CD14-positive monocyte (primary cell): ENCODE measurements around the gene PRTN3. TPM values are rescaled to one million over a fixed set of nuclear protein-coding genes. Genes with fewer than 3 reads are reported as not detected.

Experiments
- DNase-seq, 3 donors: peaks; one replicate each; pipeline ENCODE4 v3.0.0-alpha.2; 2011 to 2022
- H2AFZ ChIP-seq: 2 replicates; pipeline ENCODE4 v1.6.0; 2012; ENCODE audit warnings: mild to moderate bottlenecking, low read depth, low read length, inconsistent platforms; ENCODE audit not compliant: insufficient read depth, poor library complexity, severe bottlenecking
- H3K27ac ChIP-seq, 2 donors: 1 replicate in 1 of 2; 2 replicates in 1 of 2; pipeline ENCODE4 v1.5.1; 2012 to 2013; ENCODE audit warnings: low read length in 2 of 2, control low read depth in 1 of 2, inconsistent platforms in 1 of 2, low read depth in 1 of 2, mild to moderate bottlenecking in 1 of 2
- H3K27me3 ChIP-seq, 2 donors: one replicate each; pipeline versions ENCODE4 v1.6.0 to v1.6.1; 2011 to 2013; ENCODE audit warnings: low read length in 2 of 2; ENCODE audit not compliant: control insufficient read depth in 2 of 2, insufficient read depth in 2 of 2
- H3K36me3 ChIP-seq, 2 donors: replicated peaks in 1 of 2; 1 replicate in 1 of 2; 2 replicates in 1 of 2; pipeline versions ENCODE4 v1.5.1 to v1.6.1; 2012 to 2013; ENCODE audit warnings: low read length in 2 of 2, control low read depth in 1 of 2, inconsistent platforms in 1 of 2, mild to moderate bottlenecking in 1 of 2; ENCODE audit not compliant: insufficient read depth in 2 of 2, control insufficient read depth in 1 of 2
- H3K4me1 ChIP-seq, 2 donors: 1 replicate in 1 of 2; 2 replicates in 1 of 2; pipeline versions ENCODE4 v1.5.1 to v1.6.1; 2012 to 2013; ENCODE audit warnings: low read length in 2 of 2, control low read depth in 1 of 2, inconsistent platforms in 1 of 2, mild to moderate bottlenecking in 1 of 2, moderate library complexity in 1 of 2; ENCODE audit not compliant: insufficient read depth in 2 of 2, control insufficient read depth in 1 of 2
- H3K4me2 ChIP-seq: replicated peaks from 2 replicates; pipeline ENCODE3; 2012; ENCODE audit warnings: low read length, moderate library complexity, mild to moderate bottlenecking; ENCODE audit not compliant: poor library complexity, severe bottlenecking; ENCODE audit errors: extremely low read depth
- H3K4me3 ChIP-seq, 3 experiments: fragments of 200-600 bp in 1 of 3; sonication (generic) in 1 of 3; replicated peaks in 1 of 3; 1 replicate in 2 of 3; 2 replicates in 1 of 3; pipeline ENCODE4 v1.5.1; 2011 to 2013; ENCODE audit warnings: low read length in 3 of 3, mild to moderate bottlenecking in 3 of 3, control low read depth in 2 of 3, low read depth in 2 of 3, inconsistent platforms in 1 of 3, moderate library complexity in 1 of 3
- H3K79me2 ChIP-seq: 2 replicates; pipeline ENCODE4 v1.6.0; 2012; ENCODE audit warnings: mild to moderate bottlenecking, control low read depth, inconsistent platforms, low read length, moderate library complexity; ENCODE audit not compliant: insufficient read depth
- H3K9ac ChIP-seq: 2 replicates; pipeline ENCODE4 v1.6.0; 2017; ENCODE audit warnings: low read length, mild to moderate bottlenecking; ENCODE audit not compliant: insufficient read depth, poor library complexity, severe bottlenecking
- H3K9me3 ChIP-seq, 2 donors: replicated peaks in 1 of 2; 1 replicate in 1 of 2; 2 replicates in 1 of 2; pipeline versions ENCODE4 v1.5.1 to v1.6.1; 2012 to 2013; ENCODE audit warnings: low read length in 2 of 2, control low read depth in 1 of 2; ENCODE audit not compliant: control insufficient read depth in 1 of 2, insufficient read depth in 1 of 2
- H4K20me1 ChIP-seq: 2 replicates; pipeline ENCODE4 v1.6.0; 2012; ENCODE audit warnings: mild to moderate bottlenecking, low read length, control low read depth, moderate library complexity; ENCODE audit not compliant: insufficient read depth
- H3K27ac Mint-ChIP-seq, 7 donors: one replicate each; pipeline ENCODE4 v1.8.0; 2020; ENCODE audit warnings: mild to moderate bottlenecking in 7 of 7, mixed read lengths in 7 of 7, moderate library complexity in 6 of 7, inconsistent platforms in 2 of 7
- H3K27me3 Mint-ChIP-seq, 3 donors: one replicate each; pipeline ENCODE4 v1.8.0; 2021 to 2022; ENCODE audit warnings: low read depth in 3 of 3, mild to moderate bottlenecking in 3 of 3, mixed read lengths in 3 of 3, moderate library complexity in 3 of 3, inconsistent platforms in 1 of 3
- H3K36me3 Mint-ChIP-seq, 2 donors: one replicate each; pipeline ENCODE4 v1.8.0; 2020; ENCODE audit warnings: mixed read lengths in 2 of 2, inconsistent platforms in 1 of 2, mild to moderate bottlenecking in 1 of 2
- H3K4me1 Mint-ChIP-seq: one replicate; pipeline ENCODE4 v1.8.0; 2020; ENCODE audit warnings: mild to moderate bottlenecking, mixed read lengths
- H3K4me3 Mint-ChIP-seq, 2 donors: one replicate each; pipeline ENCODE4 v1.8.0; 2020; ENCODE audit warnings: mild to moderate bottlenecking in 2 of 2, mixed read lengths in 2 of 2, moderate library complexity in 1 of 2
- H3K9me3 Mint-ChIP-seq, 7 donors: one replicate each; pipeline ENCODE4 v1.8.0; 2020 to 2022; ENCODE audit warnings: mixed read lengths in 7 of 7, mild to moderate bottlenecking in 6 of 7, moderate library complexity in 6 of 7, inconsistent platforms in 2 of 7
- WGBS: methylation state at CpG from one replicate; pipeline ENCODE4 v1.1.5; 2013; ENCODE audit warnings: missing lambda C conversion rate; ENCODE audit not compliant: insufficient coverage; 5-methylcytosine and 5-hydroxymethylcytosine counted together
- intact Hi-C, 2 donors: fragments of 100-400 bp; cut with micrococcal nuclease; formaldehyde crosslinking; loops; one replicate each; pipeline versions ENCODE4 v1.15.0 to v1.15.1; 2023
- polyA plus RNA-seq, 3 donors: library from polyadenylated mRNA; depleted of rRNA in 1 of 3; unstranded in 2 of 3; stranded (reverse) in 1 of 3; fragments of 300-500 nt in 2 of 3; fragments of >200 nt in 1 of 3; fragmentation: Illumina TruSeq in 2 of 3; gene quantifications; 1 replicate in 2 of 3; 2 replicates in 1 of 3; pipeline ENCODE4 v1.2.3, GENCODE V29; 2012 to 2021
- TF ChIP-seq, protein P1 (sequence below): fragments of 200-600 bp; IDR thresholded peaks from one replicate; pipeline ENCODE4 v1.8.0; 2022; ENCODE audit warnings: antibody characterized with exemption, mild to moderate bottlenecking

PRTN3 gene
- polyA plus RNA-seq, 3 donors: 0.11 TPM; not detected in 2

DNA sequence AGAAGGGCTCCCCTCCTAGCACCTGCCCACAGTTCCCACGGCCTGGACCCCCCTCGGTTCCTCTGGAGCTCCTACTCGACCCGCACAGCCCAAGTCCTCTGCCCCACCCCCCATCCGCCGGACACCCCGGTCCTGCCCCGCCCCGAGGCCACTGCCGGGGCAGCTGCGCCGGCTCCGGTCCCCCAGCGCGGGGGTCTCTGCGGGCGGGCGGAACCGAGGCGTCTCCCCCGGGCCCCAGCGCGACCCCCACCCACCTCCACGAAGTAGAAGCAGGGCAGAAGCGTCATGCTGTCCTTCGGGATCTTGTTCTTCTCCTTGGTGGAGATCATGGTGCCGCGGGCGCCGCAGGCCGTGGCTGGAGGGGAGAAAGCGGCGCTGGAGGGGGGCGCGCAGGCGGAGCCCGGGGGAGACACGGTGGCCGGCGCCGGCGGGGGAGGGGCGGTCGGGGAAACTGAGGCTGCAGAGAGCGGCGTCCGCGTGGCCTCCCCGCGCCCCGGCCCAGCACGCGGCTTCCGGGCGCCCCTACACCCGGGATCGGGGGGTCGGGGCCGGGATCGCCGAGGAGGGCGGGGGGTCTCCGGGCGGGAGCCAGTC lies 19.5 kb upstream of the PRTN3 start:
- Mint-ChIP-seq H3K9me3 (peaks cover 0 to 4% (median 0%) of the 10 kb centered on the region in 7 donors), H3K27me3 (peaks cover 3 to 7% (median 5%) of the 10 kb centered on the region in 3 donors), H3K4me1 (peaks cover 36% of the 10 kb centered on the region), H3K4me3 (peak overlapping the region; percentile 78 to 79), H3K36me3 (peaks cover 0 to 3% of the 10 kb centered on the region in 2 donors), H3K27ac (no peak overlapping the region)
- H3K4me1 ChIP-seq: peaks cover 37 to 40% of the 10 kb centered on the region in 2 donors
- TF ChIP-seq, protein P1, sequence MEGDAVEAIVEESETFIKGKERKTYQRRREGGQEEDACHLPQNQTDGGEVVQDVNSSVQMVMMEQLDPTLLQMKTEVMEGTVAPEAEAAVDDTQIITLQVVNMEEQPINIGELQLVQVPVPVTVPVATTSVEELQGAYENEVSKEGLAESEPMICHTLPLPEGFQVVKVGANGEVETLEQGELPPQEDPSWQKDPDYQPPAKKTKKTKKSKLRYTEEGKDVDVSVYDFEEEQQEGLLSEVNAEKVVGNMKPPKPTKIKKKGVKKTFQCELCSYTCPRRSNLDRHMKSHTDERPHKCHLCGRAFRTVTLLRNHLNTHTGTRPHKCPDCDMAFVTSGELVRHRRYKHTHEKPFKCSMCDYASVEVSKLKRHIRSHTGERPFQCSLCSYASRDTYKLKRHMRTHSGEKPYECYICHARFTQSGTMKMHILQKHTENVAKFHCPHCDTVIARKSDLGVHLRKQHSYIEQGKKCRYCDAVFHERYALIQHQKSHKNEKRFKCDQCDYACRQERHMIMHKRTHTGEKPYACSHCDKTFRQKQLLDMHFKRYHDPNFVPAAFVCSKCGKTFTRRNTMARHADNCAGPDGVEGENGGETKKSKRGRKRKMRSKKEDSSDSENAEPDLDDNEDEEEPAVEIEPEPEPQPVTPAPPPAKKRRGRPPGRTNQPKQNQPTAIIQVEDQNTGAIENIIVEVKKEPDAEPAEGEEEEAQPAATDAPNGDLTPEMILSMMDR: no peak
- DNase-seq: no peak
- peaks cover 52% of the 10 kb centered on the region for H3K79me2 ChIP-seq
- H3K27ac ChIP-seq: no peak overlapping the region
- H3K9me3 ChIP-seq: no peaks in the 10 kb centered on the region
- peak overlapping the region; percentile 86 for H3K4me2 ChIP-seq
- H4K20me1 ChIP-seq: no peaks in the 10 kb centered on the region
- no peaks in the 10 kb centered on the region for H3K27me3 ChIP-seq
- peak overlapping the region; percentile 81 for H2AFZ ChIP-seq
- intact Hi-C loops: no loop called here
- WGBS: under 1% methylated on average over 59 of the region's 64 CpGs
- H3K9ac ChIP-seq: peak overlapping the region; percentile 59
- H3K36me3 ChIP-seq: no peaks in the 10 kb centered on the region
- peak overlapping the region; percentile 34 to 75 (median 35) for H3K4me3 ChIP-seq

DNA sequence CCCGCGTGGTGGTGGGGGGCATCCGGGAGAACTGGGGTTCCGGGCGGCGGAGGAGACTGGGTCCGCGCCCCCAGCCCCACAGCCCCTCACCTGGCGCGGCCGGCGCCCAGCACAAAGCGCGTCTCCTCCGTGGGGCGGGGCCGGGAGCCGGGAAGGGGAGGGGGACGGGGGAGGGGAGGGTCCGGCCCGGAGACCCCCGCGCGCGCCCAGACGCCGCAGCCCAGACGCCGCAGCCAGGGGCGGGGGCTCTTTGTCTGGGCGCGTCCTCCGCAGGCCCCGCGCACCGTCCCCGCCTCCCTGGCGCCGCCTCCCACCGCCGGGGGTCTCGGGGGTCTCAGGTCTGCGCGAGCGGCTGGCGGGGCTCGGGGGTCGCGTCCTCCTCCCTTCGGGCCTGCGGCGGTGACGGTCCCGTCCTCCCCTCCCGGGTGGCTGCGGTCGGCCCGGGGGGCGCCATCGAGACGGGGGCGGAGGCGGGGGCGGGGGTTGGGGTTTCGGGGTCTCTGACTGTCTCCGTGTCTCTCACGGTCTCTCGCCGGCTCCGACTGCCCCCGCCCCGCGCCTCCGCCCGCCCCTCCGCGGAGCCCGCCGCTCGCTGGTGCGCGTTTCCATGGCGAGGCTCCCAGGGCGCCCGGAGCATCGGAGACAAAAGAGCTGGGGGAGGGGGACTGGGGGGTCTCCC lies 18.8 kb upstream of the PRTN3 start, which contains the start of gene PLPPR3:
Gene PLPPR3, minus strand, starts transcription at position 131 of the 679 bp plus-strand sequence. CDS start 396 bp downstream, outside the sequence.
- Histone ChIP-seq H3K9ac (peak within 1 kb of the TSS; percentile 59), H3K27me3 (no peaks in the 10 kb centered on the region), H2AFZ (peak within 1 kb of the TSS; percentile 81), H3K79me2 (peaks cover 52% of the 10 kb centered on the region), H3K36me3 (no peaks in the 10 kb centered on the region), H3K9me3 (no peaks in the 10 kb centered on the region), H3K27ac (no peak within 1 kb of the TSS), H3K4me1 (peaks cover 44 to 46% of the 10 kb centered on the region in 2 donors), H3K4me3 (peak within 1 kb of the TSS; percentile 34 to 75 (median 35)), H3K4me2 (peak within 1 kb of the TSS; percentile 86), H4K20me1 (no peaks in the 10 kb centered on the region)
- WGBS: under 1% methylated on average over 49 of the region's 86 CpGs
- Mint-ChIP-seq H3K36me3 (no peaks in the 10 kb centered on the region), H3K4me3 (peak within 1 kb of the TSS; percentile 78 to 79), H3K4me1 (peaks cover 41% of the 10 kb centered on the region), H3K9me3 (no peaks in the 10 kb centered on the region), H3K27ac (peak within 1 kb of the TSS in 1 of 7 donors; percentile 13), H3K27me3 (peaks cover 3 to 7% (median 5%) of the 10 kb centered on the region in 3 donors)
- DNase-seq: no peak
- intact Hi-C loops: no loop called here
- TF ChIP-seq, protein P1: no peak
